ENCODE data around the gene TEX36.

The TEX36 gene

GRCh38 chr10:125606414-125607010 lies 76.5 kb downstream of the TEX36 start:
- H3K9me3 Mint-ChIP-seq: peaks cover 1% of the 10 kb centered on the region
- CTCF ChIA-PET: no interaction called here

More at GRCh38 chr10:125606414-125607010, 76.5 kb downstream of the TEX36 start:
- Mint-ChIP-seq H3K27ac (no peak overlapping the region), H3K4me1 (no peaks in the 10 kb centered on the region), H3K4me3 (no peak overlapping the region), H3K36me3 (no peaks in the 10 kb centered on the region), H3K27me3 (no peaks in the 10 kb centered on the region)
- DNase-seq: no peak
